Measurements from ENCODE around the gene TBKBP1.

TBKBP1 gene

GRCh38 chr17:47716375-47716774 is 22.4 kb downstream of the TBKBP1 start:
- no peak for TF ChIP-seq CTCF (conservative IDR thresholded peaks at IDR 0.05; ENCODE audit: low read depth, low read length)
- H3K4me3 ChIP-seq (ENCODE audit: low read length), result no peak overlapping the region
- DNase-seq (ENCODE audit: low read depth), result no peak

GRCh38 chr17:47717261-47717697 is 23.3 kb downstream of the TBKBP1 start:
- TF ChIP-seq CTCF (conservative IDR thresholded peaks at IDR 0.05; ENCODE audit: low read depth, low read length), result peak; percentile 55
- no peak for DNase-seq (ENCODE audit: low read depth)
- H3K4me3 ChIP-seq (ENCODE audit: low read length), result no peak overlapping the region

GRCh38 chr17:47717979-47718621 is 24.1 kb downstream of the TBKBP1 start:
- H3K4me3 ChIP-seq (ENCODE audit: low read length), result no peak overlapping the region
- TF ChIP-seq CTCF (conservative IDR thresholded peaks at IDR 0.05; ENCODE audit: low read depth, low read length), result no peak
- no peak for DNase-seq (ENCODE audit: low read depth)

GRCh38 chr17:47718634-47719405 is 24.9 kb downstream of the TBKBP1 start:
- TF ChIP-seq CTCF (conservative IDR thresholded peaks at IDR 0.05; ENCODE audit: low read depth, low read length), result no peak
- H3K4me3 ChIP-seq (ENCODE audit: low read length), result no peak overlapping the region
- DNase-seq (ENCODE audit: low read depth), result no peak

GRCh38 chr17:47719411-47720152 is 25.6 kb downstream of the TBKBP1 start:
- no peak for DNase-seq (ENCODE audit: low read depth)
- TF ChIP-seq CTCF (conservative IDR thresholded peaks at IDR 0.05; ENCODE audit: low read depth, low read length), result no peak
- H3K4me3 ChIP-seq (ENCODE audit: low read length), result no peak overlapping the region

GRCh38 chr17:47720196-47720595 is 26.2 kb downstream of the TBKBP1 start:
- no peak for TF ChIP-seq CTCF (conservative IDR thresholded peaks at IDR 0.05; ENCODE audit: low read depth, low read length)
- no peak overlapping the region for H3K4me3 ChIP-seq (ENCODE audit: low read length)
- no peak for DNase-seq (ENCODE audit: low read depth)
